Measurements from ENCODE around the gene BHMT. TPM values are rescaled to one million over a fixed set of nuclear protein-coding genes. Genes with fewer than 3 reads are reported as not detected.
"Not testable (repeated sequence)": the region's sequence is repeated elsewhere in the genome, so short reads cannot be mapped to it uniquely, and the experiment has no call there.

BHMT gene
- total RNA-seq, 1 donor from 2014 or later, result not detected

DNA sequence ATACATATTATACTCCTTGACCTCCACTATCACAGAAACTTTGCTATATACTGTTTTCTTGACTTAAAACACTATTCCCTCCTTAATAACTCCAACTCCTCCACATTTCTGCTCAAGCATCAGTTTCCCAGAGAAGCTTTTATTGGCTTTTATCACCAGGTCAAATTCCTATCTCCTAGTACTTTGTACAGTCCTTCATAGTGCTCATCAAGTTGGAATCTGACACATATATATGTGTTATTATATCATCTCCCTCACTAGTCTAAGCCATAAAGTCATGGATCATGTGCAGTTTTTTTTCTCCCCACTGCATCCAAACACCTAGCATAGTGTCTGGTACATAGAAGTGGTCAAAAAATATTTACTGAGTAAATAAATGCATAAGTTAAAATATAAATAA is 59.1 kb downstream of the BHMT start:
- FAIRE-seq (no peak), DNase-seq (ENCODE audit: low read depth) (no peak)
- TF ChIP-seq, protein P1, sequence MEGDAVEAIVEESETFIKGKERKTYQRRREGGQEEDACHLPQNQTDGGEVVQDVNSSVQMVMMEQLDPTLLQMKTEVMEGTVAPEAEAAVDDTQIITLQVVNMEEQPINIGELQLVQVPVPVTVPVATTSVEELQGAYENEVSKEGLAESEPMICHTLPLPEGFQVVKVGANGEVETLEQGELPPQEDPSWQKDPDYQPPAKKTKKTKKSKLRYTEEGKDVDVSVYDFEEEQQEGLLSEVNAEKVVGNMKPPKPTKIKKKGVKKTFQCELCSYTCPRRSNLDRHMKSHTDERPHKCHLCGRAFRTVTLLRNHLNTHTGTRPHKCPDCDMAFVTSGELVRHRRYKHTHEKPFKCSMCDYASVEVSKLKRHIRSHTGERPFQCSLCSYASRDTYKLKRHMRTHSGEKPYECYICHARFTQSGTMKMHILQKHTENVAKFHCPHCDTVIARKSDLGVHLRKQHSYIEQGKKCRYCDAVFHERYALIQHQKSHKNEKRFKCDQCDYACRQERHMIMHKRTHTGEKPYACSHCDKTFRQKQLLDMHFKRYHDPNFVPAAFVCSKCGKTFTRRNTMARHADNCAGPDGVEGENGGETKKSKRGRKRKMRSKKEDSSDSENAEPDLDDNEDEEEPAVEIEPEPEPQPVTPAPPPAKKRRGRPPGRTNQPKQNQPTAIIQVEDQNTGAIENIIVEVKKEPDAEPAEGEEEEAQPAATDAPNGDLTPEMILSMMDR (IDR thresholded peaks at IDR 0.05; ENCODE audit: insufficient read depth, low read length, severe bottlenecking), result no peak
- H3K4me3 ChIP-seq (ENCODE audit: low read depth, low read length), result no peak overlapping the region
- H3K36me3 ChIP-seq (ENCODE audit: control insufficient read depth, insufficient read depth, low read length), result no peaks in the 10 kb centered on the region
- no peaks in the 10 kb centered on the region for H3K27me3 ChIP-seq (ENCODE audit: control insufficient read depth, insufficient read depth, low read length)

DNA sequence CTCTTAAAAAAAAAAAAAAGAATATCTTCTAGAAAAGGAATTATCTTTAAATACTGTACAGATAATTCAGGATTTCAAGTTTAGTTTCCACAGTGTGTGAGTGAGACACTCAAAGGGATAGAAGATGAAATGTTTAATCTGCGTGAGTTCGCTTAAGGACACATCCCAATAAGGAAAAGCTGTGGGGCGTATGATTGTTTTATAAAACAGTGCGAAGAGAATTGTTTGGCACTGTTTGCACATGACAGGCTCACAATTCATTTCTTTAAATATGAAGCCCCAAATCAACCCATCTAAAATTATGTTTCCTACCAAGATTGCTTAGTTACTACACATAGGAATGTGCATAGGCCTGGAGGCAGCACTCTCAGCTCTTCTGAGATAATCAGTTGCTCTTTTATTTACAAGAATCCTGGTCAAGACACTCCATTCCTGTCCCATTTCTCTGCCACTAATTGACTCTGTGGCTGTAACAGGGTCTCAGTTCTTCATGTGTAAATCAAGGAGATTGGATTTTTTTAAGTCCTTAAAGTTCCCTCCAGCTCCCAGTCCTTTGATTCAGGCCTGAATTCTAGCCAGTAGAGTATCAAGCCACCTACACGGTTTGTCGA is 60.1 kb downstream of the BHMT start:
- Histone ChIP-seq H3K4me3 (ENCODE audit: low read depth, low read length) (no peak overlapping the region), H3K36me3 (ENCODE audit: control insufficient read depth, insufficient read depth, low read length) (no peaks in the 10 kb centered on the region), H3K27me3 (ENCODE audit: control insufficient read depth, insufficient read depth, low read length) (no peaks in the 10 kb centered on the region)
- FAIRE-seq (no peak), DNase-seq (ENCODE audit: low read depth) (no peak)
- TF ChIP-seq, protein P1 (IDR thresholded peaks at IDR 0.05; ENCODE audit: insufficient read depth, low read length, severe bottlenecking), result no peak

DNA sequence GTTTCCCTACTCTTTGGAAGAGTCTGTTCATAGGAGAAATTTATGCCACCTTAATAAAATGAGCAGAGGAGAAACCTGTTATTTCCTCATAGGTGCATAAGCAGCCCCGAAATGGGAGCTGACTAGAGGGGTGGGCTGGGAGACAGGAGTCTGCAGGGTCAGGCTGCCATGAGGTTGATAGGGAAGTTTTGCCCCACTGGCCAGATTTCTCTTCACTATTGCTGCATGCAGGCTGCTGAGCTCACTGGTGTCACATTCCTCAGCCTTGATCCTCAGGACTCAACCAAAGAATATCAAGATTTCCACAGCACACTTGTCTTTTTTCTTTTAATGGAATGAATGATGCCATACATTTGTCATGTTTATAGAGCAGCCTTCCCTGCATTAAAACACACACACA is 60.7 kb downstream of the BHMT start:
- FAIRE-seq, result no peak
- no peaks in the 10 kb centered on the region for H3K36me3 ChIP-seq (ENCODE audit: control insufficient read depth, insufficient read depth, low read length)
- no peak overlapping the region for H3K4me3 ChIP-seq (ENCODE audit: low read depth, low read length)
- no peaks in the 10 kb centered on the region for H3K27me3 ChIP-seq (ENCODE audit: control insufficient read depth, insufficient read depth, low read length)
- no peak for DNase-seq (ENCODE audit: low read depth)
- TF ChIP-seq, protein P1 (IDR thresholded peaks at IDR 0.05; ENCODE audit: insufficient read depth, low read length, severe bottlenecking), result no peak

DNA sequence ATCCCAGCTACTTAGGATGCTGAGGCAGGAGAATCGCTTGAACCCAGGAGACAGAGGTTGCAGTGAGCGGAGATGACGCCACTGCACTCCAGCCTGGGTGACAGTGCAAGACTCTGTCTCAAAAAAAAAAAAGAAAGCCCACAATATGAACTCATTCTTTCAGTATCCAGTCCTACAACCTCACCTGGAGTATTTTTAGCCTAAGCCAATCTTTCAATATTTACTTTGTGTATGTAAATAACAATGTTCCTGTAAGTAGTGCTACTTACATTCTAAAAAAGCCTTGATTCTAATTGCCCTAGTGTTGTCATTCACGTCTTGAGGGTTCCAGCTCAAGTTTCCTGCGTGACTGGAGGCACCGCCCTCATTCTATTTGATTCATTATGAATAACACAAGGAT is 62.0 kb downstream of the BHMT start:
- peak; percentile 97 for DNase-seq (ENCODE audit: low read depth)
- TF ChIP-seq, protein P1 (IDR thresholded peaks at IDR 0.05; ENCODE audit: insufficient read depth, low read length, severe bottlenecking), result no peak
- H3K4me3 ChIP-seq (ENCODE audit: low read depth, low read length), result no peak overlapping the region
- H3K36me3 ChIP-seq (ENCODE audit: control insufficient read depth, insufficient read depth, low read length), result no peaks in the 10 kb centered on the region
- no peaks in the 10 kb centered on the region for H3K27me3 ChIP-seq (ENCODE audit: control insufficient read depth, insufficient read depth, low read length)
- peak; percentile 32 for FAIRE-seq

DNA sequence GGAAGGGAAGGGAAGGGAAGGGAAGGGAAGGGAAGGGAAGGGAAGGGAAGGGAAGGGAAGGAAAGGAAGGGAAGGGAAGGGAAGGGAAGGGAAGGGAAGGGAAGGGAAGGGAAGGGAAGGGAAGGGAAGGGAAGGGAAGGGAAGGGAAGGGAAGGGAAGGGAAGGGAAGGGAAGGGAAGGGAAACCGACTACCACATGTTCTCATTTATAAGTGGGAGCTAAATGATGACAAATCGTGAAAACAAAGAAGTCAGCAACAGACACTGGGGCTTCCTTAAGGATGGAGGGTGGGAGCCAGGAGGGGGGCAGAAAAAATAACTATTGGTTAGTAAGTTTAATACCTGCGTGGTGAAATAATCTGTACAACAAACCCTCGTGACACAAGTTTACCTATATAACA is 68.8 kb downstream of the BHMT start:
- not testable (repeated sequence) for FAIRE-seq; H3K36me3 ChIP-seq (ENCODE audit: control insufficient read depth, insufficient read depth, low read length); DNase-seq (ENCODE audit: low read depth); H3K27me3 ChIP-seq (ENCODE audit: control insufficient read depth, insufficient read depth, low read length); H3K4me3 ChIP-seq (ENCODE audit: low read depth, low read length)

DNA sequence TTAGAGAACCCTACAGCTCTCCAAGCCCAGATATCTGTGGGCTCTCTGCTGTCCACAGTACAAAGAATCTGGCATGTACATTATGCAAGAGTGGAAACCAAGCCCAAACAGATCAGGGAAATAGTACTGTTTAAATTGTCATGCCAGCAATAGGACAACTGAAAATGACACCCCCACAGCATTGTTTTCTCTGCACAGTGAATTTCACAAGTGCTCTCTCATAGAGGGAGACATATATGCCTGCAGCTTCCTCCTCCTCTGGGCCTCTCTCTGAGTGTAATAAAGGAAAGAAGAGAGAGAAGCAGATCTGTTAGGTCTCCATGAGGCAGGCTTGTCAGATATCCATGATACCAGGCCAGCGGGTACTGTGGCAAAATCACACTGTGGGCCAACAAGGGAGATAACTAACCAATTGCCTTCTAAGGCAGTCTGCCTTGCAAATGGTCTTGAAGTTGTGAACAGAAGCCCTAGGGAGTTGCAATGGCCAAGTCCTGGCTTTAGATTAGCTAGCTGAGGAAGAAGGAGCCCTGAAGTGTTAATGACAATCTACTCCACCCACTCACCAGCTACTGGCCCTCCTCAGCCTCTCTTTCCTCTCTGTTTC is 69.9 kb downstream of the BHMT start:
- TF ChIP-seq, protein P1 (IDR thresholded peaks at IDR 0.05; ENCODE audit: insufficient read depth, low read length, severe bottlenecking), result no peak
- peak; percentile 43 for FAIRE-seq
- DNase-seq (ENCODE audit: low read depth), result peak; percentile 46
- Histone ChIP-seq H3K36me3 (ENCODE audit: control insufficient read depth, insufficient read depth, low read length) (no peaks in the 10 kb centered on the region), H3K27me3 (ENCODE audit: control insufficient read depth, insufficient read depth, low read length) (no peaks in the 10 kb centered on the region), H3K4me3 (ENCODE audit: low read depth, low read length) (no peak overlapping the region)

Other genes with a start within 250 kb of the BHMT start
- 1.4 and 1.8 TPM in 2 replicates for gene ARSB, start 126.5 kb upstream of the BHMT start, total RNA-seq
- gene DMGDH, start 42.1 kb upstream of the BHMT start, total RNA-seq, result 11.6 and 15.1 TPM in 2 replicates
- gene BHMT2, start 42.0 kb upstream of the BHMT start, total RNA-seq, result not detected in 2 replicates
- gene JMY, start 124.3 kb downstream of the BHMT start, total RNA-seq, result 14.5 and 16.9 TPM in 2 replicates

All from bronchial epithelial cell (primary cell).